NCI-H1930 (cell line): Measurements from ENCODE around the gene CPSF4.

ENCODE experiments used
- DNase-seq, 2 experiments: peaks; one replicate each; lab custom pipeline; 2025; lab: John Stamatoyannopoulos, UW

CPSF4 gene

DNA sequence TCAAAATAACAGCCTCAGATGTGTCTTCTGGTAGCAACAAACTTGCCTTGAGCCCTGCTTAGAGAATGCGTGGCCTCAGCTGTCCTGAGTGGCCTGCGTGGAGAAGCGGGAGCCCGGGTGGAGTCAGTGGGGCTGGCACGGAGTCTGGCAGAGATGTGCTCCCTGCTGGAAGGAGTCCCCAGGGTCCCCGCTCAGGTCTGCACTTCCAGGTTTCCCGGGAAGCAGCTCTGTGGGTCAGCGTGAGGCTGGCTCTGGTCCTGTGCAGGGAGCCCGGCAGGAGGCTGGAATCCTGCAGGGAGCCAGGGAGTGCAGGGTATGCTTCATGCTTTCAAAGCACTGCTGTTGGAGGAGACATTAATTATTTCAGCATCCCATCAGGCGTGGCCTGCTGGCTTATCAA, 10.1 kb downstream of the CPSF4 start:
- DNase-seq: no peak

DNA sequence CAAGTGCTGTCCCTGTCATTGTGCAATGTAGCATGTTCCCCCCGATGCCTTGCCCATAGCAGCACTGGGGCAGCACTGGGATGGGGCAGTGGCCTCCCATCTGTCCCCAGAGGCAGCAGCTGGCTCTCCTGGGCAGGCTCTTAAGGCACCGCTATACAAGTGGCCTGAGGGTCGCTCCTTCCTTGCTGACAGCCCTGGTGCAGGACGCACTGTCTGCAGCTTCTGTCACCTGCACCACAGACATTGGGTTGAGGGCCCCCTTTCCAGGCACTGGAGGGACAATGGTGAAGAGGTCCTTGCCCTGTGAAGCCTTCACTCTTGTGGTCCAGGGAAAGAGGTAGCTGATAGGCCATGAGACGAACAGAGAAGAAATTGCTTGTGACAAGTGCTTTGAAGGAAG, 10.6 kb downstream of the CPSF4 start:
- no peak for DNase-seq

DNA sequence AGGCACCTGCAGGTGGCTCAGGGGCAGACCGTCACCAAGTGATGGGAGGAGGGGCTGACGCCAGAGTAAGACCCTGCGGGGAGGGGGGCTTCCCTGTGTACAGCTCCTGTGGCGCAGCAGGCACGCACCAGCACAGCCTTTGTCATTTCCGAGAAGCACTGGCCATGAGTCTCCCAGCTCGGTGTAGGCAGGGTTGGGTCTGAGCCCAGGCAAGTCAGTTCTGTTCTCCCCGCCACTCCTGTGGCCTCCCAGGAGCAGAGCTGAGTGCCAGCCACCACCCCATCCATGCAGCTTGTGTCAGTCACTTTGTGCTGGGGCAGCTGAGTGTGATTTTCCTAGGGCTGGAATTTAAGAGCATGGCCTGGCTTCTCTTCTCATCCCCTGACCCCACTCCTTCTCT, 13.2 kb downstream of the CPSF4 start:
- DNase-seq: no peak

DNA sequence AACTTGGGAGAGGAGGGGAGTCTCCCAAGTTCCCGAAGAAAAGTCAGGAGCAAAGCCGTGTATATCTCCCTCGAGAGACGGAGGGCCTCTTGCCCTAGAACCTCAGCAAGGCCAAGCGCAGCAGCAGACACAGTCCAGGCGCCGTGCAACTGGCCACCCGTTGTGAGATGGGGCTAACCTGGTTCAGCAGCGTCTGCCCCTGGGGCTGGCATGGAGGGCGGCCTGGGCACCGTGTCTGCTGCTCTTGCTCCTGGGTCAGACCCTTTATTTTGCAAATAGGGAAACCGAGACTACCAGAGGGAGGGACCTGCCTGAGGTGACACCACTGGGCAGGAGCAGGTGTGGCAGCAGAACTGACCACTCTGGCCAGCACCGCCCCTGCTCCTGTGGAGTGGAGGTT, 13.8 kb downstream of the CPSF4 start:
- no peak for DNase-seq

DNA sequence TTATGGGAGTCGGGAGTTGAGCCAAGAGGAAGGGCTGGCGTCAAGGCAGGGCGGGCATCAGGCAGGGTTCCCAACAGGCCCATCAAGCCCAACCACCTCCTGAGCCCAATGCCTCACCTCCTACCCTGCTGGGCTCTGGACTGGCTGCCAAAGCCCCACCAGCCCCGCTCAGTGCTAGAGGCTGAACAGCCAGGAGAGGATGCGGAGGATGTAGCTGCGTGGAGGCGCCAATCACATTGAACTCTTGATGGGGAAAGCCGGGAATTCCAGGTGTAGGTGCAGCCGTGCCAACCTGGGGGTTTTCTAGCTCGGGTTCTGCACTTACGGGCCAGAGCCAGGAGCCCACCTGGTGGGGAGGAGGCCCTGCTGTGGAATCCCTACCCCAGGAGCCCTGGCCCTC, 14.4 kb downstream of the CPSF4 start:
- DNase-seq: no peak

DNA sequence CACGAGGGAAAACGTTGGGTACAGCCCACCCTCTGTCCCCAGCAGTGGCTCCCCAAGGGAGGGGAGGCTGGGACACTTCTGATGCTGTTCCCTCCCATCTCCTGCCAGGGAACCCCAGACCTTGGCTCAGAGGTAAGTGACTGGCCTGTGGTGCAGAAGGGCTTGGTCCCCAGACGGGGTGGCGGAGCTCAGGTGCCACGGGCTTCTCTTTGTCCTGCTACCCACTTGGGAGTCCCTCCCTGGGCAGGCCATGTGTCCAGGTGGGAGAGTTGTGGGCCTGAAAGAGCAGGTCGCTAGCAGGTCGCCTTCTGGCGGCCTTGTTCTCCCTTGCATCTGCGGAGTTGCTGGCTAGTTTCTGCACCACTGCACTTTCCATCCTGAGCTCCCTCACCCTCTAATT, 17.1 kb downstream of the CPSF4 start:
- DNase-seq: no peak

DNA sequence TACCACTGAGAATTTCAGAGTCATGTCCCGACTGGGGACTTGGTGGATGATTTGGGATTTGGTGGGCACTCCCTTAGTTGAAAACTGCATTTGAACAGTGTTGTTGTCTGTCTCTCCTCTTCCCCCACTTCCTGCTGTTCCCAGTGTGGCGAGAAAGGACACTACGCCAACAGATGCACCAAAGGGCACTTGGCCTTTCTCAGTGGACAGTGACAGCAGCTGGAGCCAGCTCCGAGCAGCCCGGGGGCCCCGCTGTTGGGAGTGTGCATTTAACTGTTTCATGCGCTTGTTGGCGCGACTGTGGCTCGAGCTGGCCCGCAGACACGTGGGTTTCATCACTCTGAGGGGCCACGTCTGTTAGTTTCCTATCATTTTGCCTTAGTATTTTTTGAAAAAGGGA, 17.5 kb downstream of the CPSF4 start:
- no peak for DNase-seq

DNA sequence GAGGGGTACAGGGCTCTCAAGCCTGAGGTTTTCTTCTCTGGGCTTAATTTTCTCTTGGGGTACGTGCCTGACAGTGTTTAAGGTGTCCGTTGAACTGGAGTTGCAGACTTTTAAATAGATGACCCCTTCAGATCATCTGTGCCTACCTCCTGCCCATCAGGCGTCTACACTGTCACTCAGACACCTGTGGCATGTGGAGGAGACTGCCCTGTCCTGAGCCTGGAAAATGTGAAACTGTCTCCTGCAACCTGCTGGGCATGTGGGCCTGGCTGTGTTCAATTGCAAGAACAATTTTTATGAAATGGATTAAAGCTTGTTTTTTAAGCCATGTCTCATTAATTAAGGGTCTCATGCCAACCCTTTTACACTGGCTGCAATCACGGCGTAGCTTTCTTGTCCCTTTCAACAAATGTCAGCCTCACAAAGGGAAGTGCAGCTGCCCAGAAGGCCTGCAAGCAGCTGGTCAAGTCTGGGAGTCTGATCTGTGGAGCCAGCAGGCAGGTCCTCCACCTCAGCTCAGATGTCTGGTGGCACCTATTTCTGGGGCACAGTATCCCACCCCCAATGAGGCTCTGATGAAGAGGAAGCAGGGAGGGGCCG, 18.4 kb downstream of the CPSF4 start:
- DNase-seq: no peak

DNA sequence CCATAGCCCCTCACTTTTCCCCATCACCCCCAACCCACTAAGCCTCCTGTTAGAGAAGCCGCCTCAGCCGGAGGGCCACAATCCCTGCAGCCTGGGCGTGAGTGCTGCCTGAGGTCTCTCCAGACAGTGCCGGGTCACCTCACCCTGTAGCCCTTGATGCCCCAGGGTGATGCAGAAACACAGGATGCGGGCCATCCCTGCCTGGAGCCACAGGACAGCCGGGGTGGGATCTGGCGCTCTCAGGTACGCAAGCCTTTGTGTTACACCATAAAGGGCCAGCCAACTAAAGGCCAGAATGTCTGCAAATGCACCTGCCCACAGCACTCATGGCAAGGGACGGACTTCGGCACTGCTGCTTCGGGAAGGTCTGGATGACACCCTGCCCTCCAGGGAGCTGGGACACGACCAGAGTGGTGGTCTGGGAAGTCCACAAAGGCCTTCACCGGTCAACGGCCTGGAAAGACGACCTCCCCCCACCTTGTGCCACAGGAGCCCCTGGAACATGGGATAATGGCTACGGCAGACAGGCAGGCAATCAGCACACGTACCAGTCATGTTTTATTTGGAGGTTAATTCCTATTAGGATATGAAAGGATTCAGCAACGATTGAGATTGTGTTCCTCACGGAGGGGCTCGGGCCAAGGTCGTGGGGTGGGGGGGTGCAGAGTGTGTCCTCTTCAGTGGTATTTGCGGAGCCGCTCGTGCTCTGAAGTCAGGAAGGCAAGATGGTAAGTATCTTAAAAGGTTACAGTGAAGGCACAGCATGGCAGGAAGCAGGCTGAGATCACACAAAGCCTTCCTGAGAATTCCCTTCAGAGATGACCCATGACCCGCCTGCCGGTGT, 19.1 kb downstream of the CPSF4 start:
- DNase-seq: no peak

DNA sequence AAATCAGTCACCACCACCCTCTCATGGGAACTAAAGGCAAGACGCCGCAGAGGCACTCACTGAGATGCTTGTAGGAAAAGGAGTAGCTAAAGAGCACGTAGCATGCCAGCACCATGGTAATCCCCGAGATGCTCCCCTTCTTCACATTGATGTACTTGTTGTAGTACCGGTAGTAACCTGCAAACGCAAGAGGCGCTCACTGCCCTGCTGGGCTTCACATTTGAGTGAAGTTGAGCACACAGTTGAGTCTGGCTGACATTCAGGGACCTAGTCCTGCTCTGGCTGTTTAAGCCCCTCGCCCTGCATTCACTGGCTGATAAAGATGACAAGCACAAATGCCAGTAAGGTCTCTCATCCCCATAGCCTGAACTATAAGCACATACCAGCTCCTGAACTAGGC, 20.3 kb downstream of the CPSF4 start:
- DNase-seq: peak in 1 of 2 experiments; percentile 20

DNA sequence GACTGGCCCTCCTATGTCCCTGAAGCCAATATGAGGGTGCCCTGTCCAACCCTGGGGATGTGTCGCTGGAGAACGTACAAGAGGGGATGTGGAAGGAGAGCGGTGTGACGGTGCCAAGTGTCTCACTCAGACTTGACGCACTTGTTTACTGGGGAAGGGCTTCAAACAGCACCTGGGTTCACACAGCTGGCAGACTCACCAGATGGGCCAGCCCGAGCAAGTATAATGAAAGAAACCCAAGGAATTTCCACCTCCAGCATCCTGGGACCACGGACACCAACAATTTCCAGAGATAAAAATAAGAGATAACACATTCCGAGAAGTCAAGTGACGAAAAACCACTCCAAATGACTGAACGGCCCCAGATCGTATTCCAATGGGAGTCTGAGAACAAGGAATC, 21.9 kb downstream of the CPSF4 start:
- no peak for DNase-seq

DNA sequence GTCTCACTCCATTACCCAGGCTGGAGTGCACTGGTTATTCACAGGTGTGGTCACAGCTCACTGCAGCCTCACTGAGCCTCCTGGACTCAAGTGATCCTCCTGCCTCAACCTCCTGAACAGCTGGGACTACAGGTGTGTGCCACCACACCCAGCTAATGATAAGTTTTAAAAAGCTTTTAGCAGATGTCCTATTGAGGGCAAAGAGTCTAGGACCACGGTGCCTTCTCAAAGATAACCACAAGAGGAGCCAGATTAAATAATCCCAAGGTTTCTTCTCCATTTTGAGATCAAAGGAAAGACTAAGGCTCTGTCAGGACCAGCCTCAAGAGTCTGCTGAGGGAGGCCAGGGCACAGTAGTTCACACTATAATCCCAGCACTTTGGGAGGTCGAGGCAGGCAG, 22.5 kb downstream of the CPSF4 start:
- DNase-seq: no peak

DNA sequence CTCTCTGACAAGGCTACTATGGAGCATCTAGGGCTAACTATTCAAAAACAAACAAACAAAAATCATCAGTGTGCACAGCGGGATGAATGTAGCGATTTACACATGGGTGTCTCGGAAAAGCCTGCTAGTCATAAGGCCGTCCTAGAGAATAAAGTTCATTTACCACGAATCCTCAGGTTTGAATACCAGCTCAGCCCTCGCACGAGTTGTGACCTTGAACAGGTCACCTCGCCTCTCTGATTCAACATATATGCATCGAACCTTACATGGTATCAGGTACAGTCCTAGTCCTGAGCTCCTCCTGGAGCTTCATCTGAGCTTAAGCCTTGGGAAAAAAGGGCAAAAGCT, 26.7 kb downstream of the CPSF4 start:
- no peak for DNase-seq

DNA sequence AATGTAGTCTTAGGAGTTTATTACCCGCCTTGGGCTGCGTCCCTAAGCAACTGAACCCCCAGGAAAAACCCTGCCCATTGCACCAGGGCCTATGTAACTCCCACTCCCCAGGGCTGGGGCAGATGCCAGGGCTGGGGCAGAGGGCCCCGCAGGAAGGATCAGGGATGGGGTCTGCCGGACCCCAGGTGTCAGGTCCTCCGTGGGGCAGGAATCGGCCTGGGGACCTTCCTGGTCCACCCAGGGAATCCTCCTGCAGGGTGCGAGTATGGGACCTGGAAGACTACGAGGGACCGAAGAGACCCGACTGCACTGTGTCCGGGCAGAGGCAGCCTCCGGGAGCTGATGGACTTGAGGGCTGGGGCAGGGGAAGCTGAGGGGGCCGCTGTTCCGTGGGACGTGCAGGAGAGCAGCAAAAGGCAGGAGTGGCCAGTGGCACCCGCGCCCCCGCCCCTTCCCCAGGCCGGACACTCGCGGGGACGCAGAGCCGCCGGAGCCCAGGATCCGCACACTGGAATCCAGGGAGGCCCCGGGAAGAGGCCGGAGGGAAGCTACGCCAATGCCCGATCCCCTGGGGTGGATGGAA, 29.7 kb downstream of the CPSF4 start:
- DNase-seq: no peak

DNA sequence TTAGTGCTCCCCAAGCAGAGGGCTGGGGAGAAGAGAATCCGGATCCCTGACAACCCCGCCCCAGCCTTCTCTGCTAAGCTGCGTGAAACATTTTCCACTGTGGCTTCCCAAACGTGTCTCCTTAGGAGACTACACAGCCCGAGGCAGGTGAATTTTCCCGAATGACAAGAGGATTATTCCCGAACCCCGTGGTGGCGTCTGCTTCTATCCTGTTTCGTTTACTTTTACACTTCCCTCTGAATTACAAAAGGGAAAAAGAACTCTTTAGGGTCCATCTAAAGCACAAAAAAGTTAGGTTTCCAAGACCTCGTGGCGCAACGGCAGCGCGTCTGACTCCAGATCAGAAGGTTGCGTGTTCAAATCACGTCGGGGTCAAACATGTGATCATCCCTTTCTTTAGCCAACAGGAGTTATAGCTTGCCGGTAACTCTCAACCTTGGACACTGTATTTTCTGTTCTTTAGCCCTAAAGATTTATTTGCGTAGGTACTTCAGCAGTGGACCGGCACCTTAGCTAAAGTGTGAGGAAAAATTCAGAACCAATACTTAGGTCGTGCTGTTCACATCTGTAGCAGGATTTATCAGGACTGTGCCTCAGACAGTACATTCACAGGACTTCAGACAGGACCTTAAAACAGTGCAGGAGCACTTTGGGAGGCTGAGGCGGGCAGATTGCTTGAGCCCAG, 30.8 kb downstream of the CPSF4 start:
- DNase-seq: no peak

DNA sequence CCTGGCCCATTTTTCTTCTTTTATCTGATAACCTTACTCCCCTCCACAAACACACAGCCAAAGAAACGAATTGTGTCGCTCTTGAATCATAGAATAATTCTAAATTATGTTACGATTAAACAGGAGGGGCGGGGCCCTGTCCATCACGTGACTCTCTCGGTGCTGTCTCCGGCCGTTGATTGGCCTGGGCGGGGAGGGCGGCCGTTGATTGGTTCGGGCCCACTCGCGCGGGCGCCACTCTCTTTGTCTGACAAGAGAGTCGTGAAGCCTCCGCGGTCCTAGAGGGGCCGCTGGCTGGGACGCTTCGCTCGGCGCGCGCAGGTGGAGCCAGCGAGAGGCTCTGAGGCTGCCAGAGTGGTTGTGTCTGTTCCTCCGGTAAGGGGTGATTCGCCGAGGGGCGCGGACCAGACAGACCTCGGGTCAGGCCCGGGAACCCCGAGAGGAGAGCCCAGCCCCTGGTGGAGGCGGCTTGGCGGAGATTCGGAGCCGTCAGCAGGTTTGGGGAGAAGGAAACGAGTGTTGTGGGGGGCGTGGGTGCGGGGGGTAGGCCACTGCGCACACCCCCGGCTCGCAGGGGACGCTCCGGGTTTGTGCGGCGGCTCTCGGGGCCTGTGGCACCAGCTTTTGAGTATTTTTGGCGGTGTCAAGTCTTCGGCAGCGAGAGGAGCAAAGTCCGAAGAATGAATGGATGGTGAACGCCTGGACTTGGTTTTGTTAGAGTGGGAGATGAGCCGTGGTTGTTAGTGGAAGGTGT, 34.0 kb downstream of the CPSF4 start, which contains the start of gene ZNF789:
TSS of gene ZNF789 (plus strand) at position 330 of the 754 bp plus-strand sequence. CDS start 3,567 bp downstream, outside the sequence.
- peak; percentile 99 for DNase-seq

DNA sequence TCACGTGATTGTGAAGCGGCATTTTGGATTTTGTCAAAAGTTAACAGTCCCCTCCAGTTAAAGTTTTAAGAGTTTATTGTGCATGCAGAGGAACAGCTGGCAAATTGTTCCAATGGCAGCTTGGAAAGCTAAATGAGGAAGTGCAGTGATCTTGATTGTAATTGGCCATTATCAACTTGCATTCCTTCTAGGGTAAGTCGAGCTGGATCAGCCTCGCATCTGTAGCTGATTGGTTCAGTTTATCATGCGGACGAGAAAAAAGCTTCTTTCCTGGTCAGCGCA, 34.5 kb downstream of the CPSF4 start:
- DNase-seq: no peak

DNA sequence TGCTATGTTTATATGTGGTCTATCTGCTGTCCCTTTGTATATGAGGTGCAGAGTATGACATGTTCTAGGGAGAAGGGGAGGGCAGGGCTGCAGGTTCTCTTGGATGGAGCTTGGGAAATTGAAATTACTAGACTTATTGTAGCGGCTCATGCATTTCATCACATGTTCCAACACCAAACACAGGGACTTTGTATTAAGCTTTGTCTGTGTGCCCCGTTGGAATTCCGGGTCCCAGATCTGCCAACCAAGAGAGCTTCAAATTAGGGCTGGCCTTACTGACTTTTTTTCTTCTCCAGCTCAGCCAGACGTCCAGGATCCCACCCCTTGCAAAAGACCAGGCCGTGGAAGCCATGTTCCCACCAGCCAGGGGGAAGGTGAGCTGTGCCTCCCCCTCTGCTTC, 37.4 kb downstream of the CPSF4 start:
- no peak for DNase-seq

DNA sequence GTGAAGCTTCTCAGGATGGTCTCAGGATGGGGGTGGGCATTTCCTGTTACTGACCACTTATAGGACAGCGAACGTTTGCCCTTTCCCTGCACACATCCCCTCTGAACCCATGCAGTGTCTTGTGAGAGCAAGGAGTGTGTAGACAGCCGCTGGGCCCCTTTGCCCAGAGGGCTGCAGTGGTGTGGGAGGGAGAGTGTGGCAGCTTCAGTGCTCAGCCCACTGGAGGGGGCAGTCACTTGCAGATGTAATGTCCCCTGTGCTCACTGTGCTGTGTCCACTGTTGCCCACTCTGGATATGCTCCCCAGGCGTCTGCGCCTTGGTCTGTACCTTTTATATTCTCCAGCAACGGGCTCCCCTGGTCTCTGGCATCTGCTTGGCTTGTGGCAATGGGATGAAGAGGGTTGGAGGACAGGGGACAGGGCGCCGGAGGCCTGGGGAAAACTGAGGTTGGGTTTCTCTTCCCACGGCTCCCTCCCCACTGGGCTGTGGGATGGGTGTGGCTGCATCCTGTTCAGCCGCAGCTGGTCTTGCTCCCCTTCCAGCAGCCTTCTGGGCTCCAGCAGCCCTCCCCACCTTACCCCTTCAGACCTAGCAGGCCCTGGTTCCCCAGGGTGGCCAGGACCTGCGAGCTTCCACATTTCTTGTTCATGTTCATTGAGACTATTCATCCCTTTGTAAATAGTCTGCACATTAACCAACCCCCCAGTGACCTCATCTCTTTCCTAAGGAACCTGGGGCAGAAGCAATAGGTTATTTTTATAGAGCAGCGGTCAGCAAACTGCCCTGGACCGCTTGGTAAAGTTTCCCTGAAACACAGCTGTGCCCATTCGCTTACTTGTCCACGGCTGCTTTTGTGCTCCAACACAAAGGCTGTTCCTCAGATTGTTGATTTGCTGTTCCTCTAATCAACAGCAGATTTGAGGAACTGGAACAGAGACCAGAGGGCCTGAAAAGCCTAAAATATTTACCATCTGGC, 40.0 kb downstream of the CPSF4 start:
- no peak for DNase-seq

DNA sequence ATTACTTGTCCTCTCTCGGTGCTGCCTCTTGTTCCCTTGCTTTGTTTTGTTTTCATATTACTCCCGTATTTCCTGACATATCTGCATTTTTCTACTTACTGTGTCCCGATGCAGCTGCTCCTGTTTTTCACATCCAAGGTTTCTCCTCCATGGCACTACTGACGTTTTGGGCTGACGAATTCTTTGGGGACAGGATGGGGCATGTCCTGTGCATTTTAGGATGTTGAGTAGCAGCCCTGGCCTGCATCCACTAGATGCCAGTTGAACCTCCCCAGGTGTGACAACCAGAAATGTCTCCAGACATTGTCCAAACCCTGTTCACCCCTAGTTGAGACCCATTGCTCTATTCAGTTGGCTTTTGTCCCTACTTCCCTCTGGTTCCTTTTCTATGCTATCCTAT, 46.4 kb downstream of the CPSF4 start:
- DNase-seq: no peak

DNA sequence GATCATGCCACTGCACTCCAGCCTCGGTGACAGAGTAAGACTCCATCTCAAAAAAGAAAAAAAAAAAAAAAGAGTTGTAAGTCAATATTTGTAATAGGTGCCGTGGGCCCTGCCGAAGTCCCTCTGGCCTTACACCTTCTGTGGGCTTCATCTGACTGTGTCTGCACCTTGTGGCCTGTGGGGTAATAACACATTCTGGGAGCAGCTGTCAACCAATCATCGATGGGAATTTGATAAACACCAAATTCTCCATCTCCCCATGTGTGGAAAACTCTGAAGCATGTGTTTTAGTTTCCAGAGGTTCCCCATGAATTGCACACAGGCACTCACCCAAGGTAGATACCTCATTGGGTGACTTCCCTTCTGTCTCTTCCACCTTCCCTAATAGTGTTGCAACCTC, 50.5 kb downstream of the CPSF4 start:
- DNase-seq: no peak
